HG02943 (cell line): ENCODE data around the gene ZFHX2.

ENCODE experiments used
- ATAC-seq: cut with Tn5 transposase; IDR thresholded peaks from one replicate; pipeline ENCODE4 v1.9.1; 2021; ENCODE audit warnings: mild to moderate bottlenecking, low read depth, moderate library complexity; ENCODE audit not compliant: unreplicated experiment

The ZFHX2 gene

DNA sequence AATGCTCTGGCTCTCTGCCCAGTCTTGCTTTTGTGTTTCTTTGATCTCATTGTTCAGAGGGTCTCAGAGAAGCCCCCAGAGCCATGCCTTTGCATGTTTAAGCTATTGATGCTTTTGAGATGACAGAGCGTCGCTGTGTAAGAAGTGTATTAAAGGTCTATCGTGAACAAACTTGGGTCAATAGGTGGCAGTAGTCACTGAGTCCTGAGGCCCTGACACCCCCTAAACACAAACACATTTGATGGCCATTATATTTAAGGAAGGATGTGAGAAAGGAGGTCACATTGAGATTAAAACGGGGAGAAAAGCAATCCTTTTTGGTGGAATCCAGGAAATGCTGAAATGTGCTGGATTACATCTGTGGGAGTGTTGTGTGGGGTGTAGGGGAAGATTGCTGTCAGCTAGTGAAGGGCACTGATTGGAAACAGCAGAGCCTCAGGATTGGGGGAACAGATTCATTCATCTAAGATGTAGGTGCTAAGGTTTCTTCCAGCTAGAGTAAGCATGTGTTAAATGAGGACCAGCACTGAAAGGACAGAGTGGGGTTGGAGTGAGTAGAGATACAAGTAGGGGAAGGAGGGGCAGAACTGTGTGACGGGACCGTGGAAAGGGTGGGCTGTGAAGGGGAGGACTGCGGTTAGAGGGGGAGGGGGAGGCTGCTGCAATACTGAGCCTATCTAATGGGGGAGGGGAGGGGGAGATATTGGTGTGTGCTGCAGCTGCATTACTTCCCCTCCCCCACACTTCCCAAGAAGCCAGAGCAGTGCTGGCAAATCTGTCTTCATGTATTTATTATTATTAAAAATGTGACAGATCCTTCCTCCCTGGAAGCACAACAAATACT is 69.4 kb downstream of the ZFHX2 start:
- no peak for ATAC-seq

DNA sequence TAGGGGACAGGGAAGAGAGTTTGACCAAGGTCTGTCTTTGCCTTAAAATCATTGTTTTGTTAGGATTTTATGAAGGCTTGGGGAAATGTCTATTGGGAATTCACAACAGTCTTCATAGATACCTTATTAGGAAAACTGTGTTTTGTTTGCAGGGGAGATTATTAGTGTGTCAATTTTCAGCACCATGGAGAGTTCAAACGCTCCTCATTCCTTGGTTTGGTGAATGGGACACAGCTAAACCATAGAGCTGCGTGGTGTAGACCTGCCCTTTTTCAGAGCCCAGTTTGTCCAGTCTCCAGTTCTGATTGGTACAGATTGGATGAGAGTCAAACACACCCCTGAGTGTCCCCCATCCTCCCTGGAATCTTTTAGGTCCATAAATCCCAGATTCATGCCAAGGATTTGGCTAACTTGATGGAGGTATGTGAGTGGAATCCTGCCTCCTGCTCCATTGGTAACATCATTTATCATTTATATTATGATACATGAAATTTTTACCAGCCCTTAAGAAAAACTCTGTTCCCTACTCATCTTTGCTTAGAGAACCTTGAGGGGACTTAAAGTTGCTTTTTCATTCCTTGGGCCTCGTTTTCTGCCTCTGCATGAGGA is 70.1 kb downstream of the ZFHX2 start:
- no peak for ATAC-seq

DNA sequence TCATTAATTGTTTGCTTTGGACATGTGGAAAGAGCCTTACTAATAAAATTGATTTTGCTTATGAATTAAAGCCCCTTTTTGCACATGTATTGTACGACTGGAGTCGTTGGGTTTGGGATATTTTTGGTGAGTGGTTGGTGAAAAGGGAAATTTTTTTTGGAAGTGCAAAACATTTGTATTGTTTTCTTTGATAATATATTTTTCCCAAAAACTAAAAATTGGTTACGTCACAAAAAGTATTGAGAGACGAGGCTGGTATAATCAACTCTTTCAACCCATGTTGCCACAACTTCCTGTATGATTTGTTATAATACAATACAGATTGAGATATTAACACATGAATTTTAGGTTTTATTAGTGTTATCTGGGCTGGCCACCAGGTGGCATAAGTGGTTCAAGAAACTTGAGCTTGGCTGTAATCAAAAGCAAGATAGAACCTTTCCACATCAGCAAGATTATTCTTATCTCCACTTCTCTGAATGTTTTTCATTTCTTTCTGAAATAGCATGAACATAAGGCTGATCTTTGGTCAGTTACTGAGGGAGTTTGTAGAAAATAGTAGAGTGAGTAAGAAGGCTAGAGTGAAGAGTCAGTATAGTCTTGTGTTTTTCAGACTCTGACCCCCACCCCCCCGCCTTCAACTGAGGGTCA is 73.3 kb downstream of the ZFHX2 start:
- no peak for ATAC-seq

DNA sequence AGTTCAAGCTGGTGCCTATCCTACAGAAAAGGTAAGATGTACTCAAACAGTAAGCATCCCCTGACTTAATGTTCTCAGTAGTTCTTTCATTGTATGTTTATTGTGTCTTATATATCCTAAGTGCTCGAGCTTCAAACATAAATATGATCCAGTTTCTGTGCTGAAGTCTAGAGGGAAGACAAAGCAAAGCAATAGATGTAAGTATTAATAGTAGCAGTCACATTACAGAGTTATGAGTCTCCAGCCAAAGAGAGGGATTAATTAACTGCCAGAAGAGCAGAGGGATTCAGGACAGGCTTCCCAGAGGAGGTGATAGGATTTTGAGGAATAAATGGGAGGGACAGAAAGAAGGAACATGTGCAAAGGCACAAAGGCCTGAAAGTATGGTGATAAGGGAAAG is 80.6 kb downstream of the ZFHX2 start:
- no peak for ATAC-seq
